Measurements from ENCODE around the gene FERMT3. TPM values are rescaled to one million over a fixed set of nuclear protein-coding genes. Genes with fewer than 3 reads are reported as not detected.
A peak's percentile ranks its signal among the peaks of the same experiment; 100 is the strongest.

Gene FERMT3
- total and polyA plus RNA-seq, 5 experiments from 2014 or later = 104 to 149 (median 125) TPM

GRCh38 chr11:64209563-64209843 lies 3.0 kb downstream of the FERMT3 start:
- peak overlapping the region in 3 of 10 donors; percentile 18 to 54 (median 28) for H3K4me3 Mint-ChIP-seq
- ATAC-seq = no peak
- H3K9me3 Mint-ChIP-seq = no peaks in the 10 kb centered on the region
- H3K27ac Mint-ChIP-seq = peak overlapping the region in 8 of 10 donors; percentile 15 to 94 (median 86)
- POLR2A ChIA-PET = interaction anchor here (0.8 to 10.7 kb wide), 4 partner anchors 20 to 36 kb away, joined by 3 to 290 read pairs (median 3); partner anchors contain the start of genes DNAJC4, NUDT22, TRPT1 and VEGFB
- H3K27me3 Mint-ChIP-seq = no peaks in the 10 kb centered on the region
- no peak for DNase-seq
- H3K4me1 Mint-ChIP-seq = peaks cover 19 to 55% (median 50%) of the 10 kb centered on the region in 4 donors
- peaks cover 0 to 53% (median under 1%) of the 10 kb centered on the region in 3 donors for H3K36me3 Mint-ChIP-seq

GRCh38 chr11:64210301-64211020 lies 3.9 kb downstream of the FERMT3 start:
- Mint-ChIP-seq H3K36me3 (peaks cover 0 to 60% (median 0%) of the 10 kb centered on the region in 3 donors), H3K27me3 (no peaks in the 10 kb centered on the region), H3K4me3 (no peak overlapping the region), H3K27ac (peak overlapping the region in 4 of 10 donors; percentile 11 to 52 (median 26)), H3K4me1 (peaks cover 18 to 52% (median 46%) of the 10 kb centered on the region in 4 donors), H3K9me3 (no peaks in the 10 kb centered on the region)
- POLR2A ChIA-PET = interaction anchor here (1.1 to 10.7 kb wide), 3 partner anchors 19 to 35 kb away, joined by 3 to 290 read pairs (median 3); partner anchors contain the start of genes DNAJC4, NUDT22, TRPT1 and VEGFB
- DNase-seq (no peak), ATAC-seq (no peak)

GRCh38 chr11:64211181-64211872 lies 4.8 kb downstream of the FERMT3 start:
- POLR2A ChIA-PET = interaction anchor here (1.7 to 10.7 kb wide), 2 partner anchors 18 to 26 kb away, joined by 7 to 290 read pairs; partner anchors contain the start of genes DNAJC4, NUDT22, STIP1 and TRPT1
- H3K9me3 Mint-ChIP-seq = no peaks in the 10 kb centered on the region
- peaks cover 0 to 68% (median 0%) of the 10 kb centered on the region in 3 donors for H3K36me3 Mint-ChIP-seq
- no peak overlapping the region for H3K4me3 Mint-ChIP-seq
- no peak for DNase-seq
- ATAC-seq = no peak
- H3K27me3 Mint-ChIP-seq = no peaks in the 10 kb centered on the region
- peak overlapping the region in 3 of 10 donors; percentile 19 to 83 (median 46) for H3K27ac Mint-ChIP-seq
- H3K4me1 Mint-ChIP-seq = peaks cover 16 to 43% (median 39%) of the 10 kb centered on the region in 4 donors

- peak in 1 of 10 donors; percentile 24 for DNase-seq
- Mint-ChIP-seq H3K4me1 (peaks cover 7 to 29% (median 25%) of the 10 kb centered on the region in 4 donors), H3K27ac (peak overlapping the region in 5 of 10 donors; percentile 40 to 86 (median 71)), H3K27me3 (no peaks in the 10 kb centered on the region), H3K9me3 (no peaks in the 10 kb centered on the region), H3K4me3 (no peak overlapping the region), H3K36me3 (peaks cover 0 to 68% (median 0%) of the 10 kb centered on the region in 3 donors)
- POLR2A ChIA-PET = interaction anchor here (0.7 to 7.2 kb wide), 11 partner anchors 8 to 1363 kb away, joined by 3 to 83 read pairs (median 4); partner anchors contain the start of genes DNAJC4, FERMT3, NUDT22 and TRPT1
- peak; percentile 63 to 75 for ATAC-seq
Observed at GRCh38 chr11:64216879-64217278, 10.4 kb downstream of the FERMT3 start.

GRCh38 chr11:64218628-64219353 lies 12.3 kb downstream of the FERMT3 start:
- Mint-ChIP-seq H3K27me3 (no peaks in the 10 kb centered on the region), H3K27ac (peak overlapping the region in 7 of 10 donors; percentile 19 to 76 (median 38)), H3K36me3 (peaks cover 0 to 59% (median 0%) of the 10 kb centered on the region in 3 donors), H3K4me3 (no peak overlapping the region), H3K4me1 (peaks cover 7 to 21% (median 14%) of the 10 kb centered on the region in 4 donors), H3K9me3 (no peaks in the 10 kb centered on the region)
- POLR2A ChIA-PET = interaction anchor here (0.8 to 7.2 kb wide), 2 partner anchors 13 to 33 kb away, joined by 3 to 83 read pairs; partner anchors contain the start of genes FERMT3 and STIP1
- no peak for ATAC-seq
- no peak for DNase-seq

GRCh38 chr11:64219354-64219684 lies 12.8 kb downstream of the FERMT3 start:
- Mint-ChIP-seq H3K27ac (no peak overlapping the region), H3K36me3 (peaks cover 0 to 54% (median 0%) of the 10 kb centered on the region in 3 donors), H3K9me3 (no peaks in the 10 kb centered on the region), H3K27me3 (no peaks in the 10 kb centered on the region), H3K4me1 (peaks cover 7 to 18% (median 14%) of the 10 kb centered on the region in 4 donors), H3K4me3 (no peak overlapping the region)
- no peak for ATAC-seq
- no peak for DNase-seq
- POLR2A ChIA-PET = interaction anchor here (0.6 to 7.2 kb wide), 2 partner anchors 13 to 30 kb away, joined by 3 to 83 read pairs; partner anchors contain the start of gene FERMT3

- H3K27ac Mint-ChIP-seq = peak overlapping the region in 1 of 10 donors; percentile 7
- POLR2A ChIA-PET = interaction anchor here (0.6 to 7.2 kb wide), 3 partner anchors 8 to 31 kb away, joined by 3 to 83 read pairs (median 3); partner anchors contain the start of gene FERMT3
- no peaks in the 10 kb centered on the region for H3K9me3 Mint-ChIP-seq
- H3K36me3 Mint-ChIP-seq = peaks cover 0 to 50% (median 0%) of the 10 kb centered on the region in 3 donors
- peaks cover 7 to 18% (median 15%) of the 10 kb centered on the region in 4 donors for H3K4me1 Mint-ChIP-seq
- H3K27me3 Mint-ChIP-seq = no peaks in the 10 kb centered on the region
- no peak for DNase-seq
- no peak overlapping the region for H3K4me3 Mint-ChIP-seq
- no peak for ATAC-seq
Observed at GRCh38 chr11:64219755-64220154, 13.2 kb downstream of the FERMT3 start.

GRCh38 chr11:64220271-64220670 lies 13.8 kb downstream of the FERMT3 start:
- H3K4me3 Mint-ChIP-seq = no peak overlapping the region
- no peaks in the 10 kb centered on the region for H3K27me3 Mint-ChIP-seq
- POLR2A ChIA-PET = interaction anchor here (1.1 to 7.2 kb wide), 2 partner anchors 8 to 14 kb away, joined by 3 to 83 read pairs; partner anchors contain the start of gene FERMT3
- H3K27ac Mint-ChIP-seq = peak overlapping the region in 2 of 10 donors; percentile 7 to 53
- peaks cover 0 to 44% (median 0%) of the 10 kb centered on the region in 3 donors for H3K36me3 Mint-ChIP-seq
- H3K9me3 Mint-ChIP-seq = no peaks in the 10 kb centered on the region
- H3K4me1 Mint-ChIP-seq = peaks cover 9 to 20% (median 14%) of the 10 kb centered on the region in 4 donors
- DNase-seq (no peak), ATAC-seq (no peak)

GRCh38 chr11:64220798-64221197 lies 14.3 kb downstream of the FERMT3 start:
- POLR2A ChIA-PET = interaction anchor here (1.1 to 7.2 kb wide), 2 partner anchors 9 to 15 kb away, joined by 3 to 83 read pairs; partner anchors contain the start of gene FERMT3
- ATAC-seq (no peak), DNase-seq (no peak)
- no peaks in the 10 kb centered on the region for H3K9me3 Mint-ChIP-seq
- H3K4me3 Mint-ChIP-seq = no peak overlapping the region
- peaks cover 12 to 22% (median 15%) of the 10 kb centered on the region in 4 donors for H3K4me1 Mint-ChIP-seq
- H3K27ac Mint-ChIP-seq = peak overlapping the region in 1 of 10 donors; percentile 27
- no peaks in the 10 kb centered on the region for H3K27me3 Mint-ChIP-seq
- H3K36me3 Mint-ChIP-seq = peaks cover 0 to 40% (median 0%) of the 10 kb centered on the region in 3 donors

GRCh38 chr11:64222651-64223000 lies 16.1 kb downstream of the FERMT3 start:
- peaks cover 0 to 28% (median 0%) of the 10 kb centered on the region in 3 donors for H3K36me3 Mint-ChIP-seq
- no peak for ATAC-seq
- no peaks in the 10 kb centered on the region for H3K27me3 Mint-ChIP-seq
- H3K4me3 Mint-ChIP-seq = no peak overlapping the region
- no peak for DNase-seq
- POLR2A ChIA-PET = interaction anchor here (1.3 to 16.0 kb wide), 4 partner anchors 8 to 22 kb away, joined by 5 to 290 read pairs (median 54); partner anchors contain the start of genes FERMT3, FKBP2 and PPP1R14B
- peaks cover 13 to 26% (median 19%) of the 10 kb centered on the region in 4 donors for H3K4me1 Mint-ChIP-seq
- no peak overlapping the region for H3K27ac Mint-ChIP-seq
- H3K9me3 Mint-ChIP-seq = no peaks in the 10 kb centered on the region

GRCh38 chr11:64223001-64223651 lies 16.6 kb downstream of the FERMT3 start:
- DNase-seq (no peak), ATAC-seq (no peak)
- no peaks in the 10 kb centered on the region for H3K27me3 Mint-ChIP-seq
- peak overlapping the region in 2 of 10 donors; percentile 24 to 52 for H3K27ac Mint-ChIP-seq
- H3K36me3 Mint-ChIP-seq = peaks cover 0 to 27% (median 0%) of the 10 kb centered on the region in 3 donors
- H3K4me1 Mint-ChIP-seq = peaks cover 13 to 29% (median 23%) of the 10 kb centered on the region in 4 donors
- POLR2A ChIA-PET = interaction anchor here (1.3 to 16.0 kb wide), 6 partner anchors 9 to 28 kb away, joined by 4 to 290 read pairs (median 23); partner anchors contain the start of genes FERMT3, FKBP2, PLCB3 and PPP1R14B
- no peak overlapping the region for H3K4me3 Mint-ChIP-seq
- no peaks in the 10 kb centered on the region for H3K9me3 Mint-ChIP-seq

Measured in naive thymus-derived CD8-positive, alpha-beta T cell (primary cell).